Uterus (tissue), 2 donors: ENCODE results near the gene FLRT1.

Experiments
- CTCF ChIP-seq, 4 experiments: fragments of 200-600 bp in 2 of 4; fragments of 450-650 bp in 2 of 4; sonication (generic) in 2 of 4; IDR thresholded peaks; one replicate each; pipeline ENCODE4 v1.5.1; 2016 to 2019; ENCODE audit warnings: antibody characterized with exemption in 4 of 4, mild to moderate bottlenecking in 2 of 4, moderate library complexity in 1 of 4
- POLR2A ChIP-seq, 2 donors: fragments of 450-650 bp; IDR thresholded peaks; one replicate each; pipeline ENCODE4 v1.6.1; 2016; ENCODE audit warnings: antibody characterized with exemption in 2 of 2, mild to moderate bottlenecking in 1 of 2, moderate library complexity in 1 of 2

GRCh38 chr11:64062185-64063039 is 26.7 kb downstream of the FLRT1 start:
- no peak for TF ChIP-seq CTCF (IDR thresholded peaks at IDR 0.05)
- no peak for TF ChIP-seq POLR2A (IDR thresholded peaks at IDR 0.05)
